Spleen (tissue), 3 donors: ENCODE measurements around the gene SCPEP1.

Experiments
- POLR2A ChIP-seq, 3 donors: fragments of 450-650 bp; IDR thresholded peaks; one replicate each; pipeline ENCODE4 v1.5.1; 2017; ENCODE audit warnings: antibody characterized with exemption in 3 of 3, mild to moderate bottlenecking in 1 of 3
- POLR2AphosphoS5 ChIP-seq, 3 donors: sonication (generic); formaldehyde crosslinking; IDR thresholded peaks; one replicate each; pipeline ENCODE4 v1.5.1; 2017; ENCODE audit warnings: antibody characterized with exemption in 3 of 3

DNA sequence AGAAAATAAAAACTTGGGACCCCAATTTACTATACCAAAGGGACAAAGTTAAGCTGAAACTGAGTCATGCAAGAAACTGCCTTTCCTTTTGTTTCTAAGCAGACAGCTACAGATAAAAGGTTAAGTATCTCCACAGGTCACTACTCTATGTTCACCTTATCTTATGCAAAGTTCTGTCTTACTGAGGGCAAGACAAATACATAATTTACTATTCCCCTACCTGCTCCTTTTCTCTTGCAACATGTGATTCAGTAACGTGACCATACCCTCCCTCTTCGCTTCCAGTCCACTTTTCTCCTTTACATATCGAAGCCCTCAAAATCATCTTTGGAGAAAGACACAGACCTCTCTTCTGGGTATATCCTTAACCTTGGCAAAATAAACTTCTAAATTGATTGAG lies 42.3 kb downstream of the SCPEP1 start:
- no peak for TF ChIP-seq POLR2A (IDR thresholded peaks at IDR 0.05)
- TF ChIP-seq POLR2AphosphoS5 (IDR thresholded peaks at IDR 0.05), result no peak
